ENCODE measurements around the gene UPF3A.
"Not testable (repeated sequence)": the region's sequence is repeated elsewhere in the genome, so short reads cannot be mapped to it uniquely, and the experiment has no call there.

UPF3A gene

DNA sequence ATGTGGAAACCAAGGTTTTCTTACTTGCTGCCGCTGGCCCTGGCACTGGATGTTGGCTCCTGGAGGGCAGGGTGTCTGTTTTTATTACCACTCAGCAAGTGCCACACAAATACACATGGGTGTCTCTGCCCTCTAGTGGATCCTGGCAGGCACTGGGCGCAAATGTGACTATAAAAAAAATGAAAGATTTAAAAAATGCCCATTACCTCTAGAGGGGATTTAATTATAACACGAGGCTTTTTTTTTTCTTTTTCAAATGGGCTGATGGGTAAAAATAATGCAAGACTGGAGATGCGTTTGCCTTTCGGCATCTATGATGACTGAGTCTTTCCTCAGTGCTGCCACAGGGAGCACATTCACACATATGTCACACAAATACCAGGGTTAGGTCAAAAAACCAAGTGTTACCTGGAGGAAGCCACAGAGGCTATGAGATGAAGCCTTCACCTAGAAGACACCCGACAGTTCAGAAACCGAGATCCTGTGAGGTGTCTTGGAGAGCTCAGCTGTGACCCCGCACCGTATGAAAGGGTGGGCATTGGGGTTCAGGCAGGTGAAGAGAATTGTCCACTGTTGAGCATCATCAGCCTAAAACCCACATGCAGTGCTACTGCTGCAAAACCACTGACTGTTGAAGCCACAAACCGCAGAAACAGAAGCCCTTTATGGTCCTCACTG, 58.6 kb downstream of the UPF3A start:
- DNase-seq, result no peak

DNA sequence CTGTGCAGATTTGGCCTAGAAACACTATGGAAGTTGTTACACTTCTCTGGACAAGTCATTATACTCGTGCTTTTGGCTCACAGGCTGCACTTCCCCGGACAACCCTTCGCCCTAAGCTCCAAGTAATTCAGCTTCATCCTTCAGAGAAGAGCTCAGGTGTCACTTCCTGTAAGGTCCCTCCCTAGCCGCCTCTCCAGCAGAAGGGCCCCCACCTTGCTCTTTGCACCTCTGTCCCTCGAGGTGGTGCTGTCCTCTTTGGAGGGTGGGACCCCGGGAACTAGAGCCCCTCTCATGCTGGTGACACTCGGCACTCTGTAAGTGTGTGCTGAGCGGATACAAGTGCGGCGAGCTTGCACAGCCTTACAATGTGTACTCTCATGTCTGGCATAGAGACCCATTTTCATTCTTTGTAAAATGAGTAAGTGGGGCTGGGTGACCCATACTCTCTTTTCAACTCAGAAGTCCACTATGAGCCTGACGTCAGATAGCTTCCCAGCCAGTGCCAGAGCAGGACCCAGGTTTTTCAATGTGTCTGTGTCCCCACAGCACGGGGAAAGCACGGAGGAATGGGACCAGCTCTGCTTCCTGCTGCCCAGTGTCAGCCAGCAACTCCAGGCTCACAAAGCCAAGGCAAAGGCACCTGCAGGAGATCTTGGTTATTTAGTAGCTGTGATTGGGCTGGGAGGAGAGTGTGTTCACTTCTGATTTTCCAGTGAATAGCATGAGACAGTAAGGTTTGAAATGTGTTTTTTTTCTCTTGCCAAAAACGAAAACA, 59.8 kb downstream of the UPF3A start:
- no peak for DNase-seq

GRCh38 chr13:114347256-114347655, 65.9 kb downstream of the UPF3A start:
- not testable (repeated sequence) for DNase-seq

GRCh38 chr13:114352763-114353162, 71.4 kb downstream of the UPF3A start:
- DNase-seq, result not testable (repeated sequence)

- not testable (repeated sequence) for DNase-seq
These were observed 72.0 kb downstream of the UPF3A start for GRCh38 chr13:114353382-114353781.

Measured in hippocampal formation (tissue), 2 donors.